Activated naive CD4-positive, alpha-beta T cell treated with anti-CD3 and anti-CD28 coated beads for 36 hours (primary cell): ENCODE measurements around the gene ZBTB46. TPM values are rescaled to one million over a fixed set of nuclear protein-coding genes. Genes with fewer than 3 reads are reported as not detected.
"Not testable (repeated sequence)": the region's sequence is repeated elsewhere in the genome, so short reads cannot be mapped to it uniquely, and the experiment has no call there.

Experiments
- CTCF ChIA-PET: fragments of 350-600 bp; sonication (Branson Sonifier 250); formaldehyde crosslinking; loops from one replicate; lab custom pipeline; 2021; ENCODE audit warnings: antibody characterized with exemption; lab: Charles Lee
- DNase-seq: peaks from one replicate; pipeline ENCODE4 v3.0.0-alpha.2; 2020
- H3K27ac Mint-ChIP-seq: one replicate; pipeline ENCODE4 v1.8.0; 2021; ENCODE audit warnings: mild to moderate bottlenecking, mixed read lengths
- H3K27me3 Mint-ChIP-seq: one replicate; pipeline ENCODE4 v1.8.0; 2021; ENCODE audit warnings: low read depth, mixed read lengths
- H3K36me3 Mint-ChIP-seq: one replicate; pipeline ENCODE4 v1.8.0; 2021; ENCODE audit warnings: low read depth, mixed read lengths
- H3K4me1 Mint-ChIP-seq: one replicate; pipeline ENCODE4 v1.8.0; 2021; ENCODE audit warnings: low read depth, mixed read lengths
- H3K4me3 Mint-ChIP-seq: one replicate; pipeline ENCODE4 v1.8.0; 2021; ENCODE audit warnings: mild to moderate bottlenecking, moderate library complexity, mixed read lengths
- H3K9me3 Mint-ChIP-seq: one replicate; pipeline ENCODE4 v1.8.0; 2021; ENCODE audit warnings: mixed read lengths
- intact Hi-C: fragments of 100-400 bp; cut with micrococcal nuclease; formaldehyde crosslinking; loops from one replicate; pipeline ENCODE4 v1.15.1; 2023
- total RNA-seq, 2 experiments: library from RNA; stranded (reverse); gene quantifications; one replicate each; pipeline ENCODE4 v1.2.3, GENCODE V29; 2021

ZBTB46 gene
- total RNA-seq, 2 experiments from 2014 or later, result 0.17 to 0.20 TPM

DNA sequence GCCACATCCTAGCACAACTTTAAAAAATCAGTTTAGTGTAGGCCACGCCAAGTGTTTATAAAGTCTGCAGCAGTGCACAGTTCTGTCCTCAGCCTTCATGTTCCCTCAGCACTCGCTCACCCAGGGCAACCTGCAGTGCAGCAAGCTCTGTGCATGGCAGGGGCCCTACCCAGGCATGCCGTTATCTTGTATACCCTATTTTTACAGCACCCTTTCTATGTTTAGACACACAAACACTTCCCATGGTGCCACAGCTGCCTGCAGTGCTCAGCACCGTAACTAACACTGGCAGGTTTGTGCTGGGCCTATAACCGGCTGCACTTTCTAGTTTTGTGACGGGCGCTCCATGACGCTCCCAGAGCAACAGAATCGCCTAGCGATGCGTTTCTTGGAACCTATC is 43.8 kb downstream of the ZBTB46 start:
- Mint-ChIP-seq H3K27ac (no peak overlapping the region), H3K36me3 (no peaks in the 10 kb centered on the region), H3K4me3 (no peak overlapping the region), H3K27me3 (no peaks in the 10 kb centered on the region), H3K4me1 (peaks cover 1% of the 10 kb centered on the region), H3K9me3 (no peaks in the 10 kb centered on the region)
- no peak for DNase-seq
- CTCF ChIA-PET, result interaction anchor here (1.3 to 2.0 kb wide), 2 partner anchors 14 to 186 kb away, joined by 5 to 6 read pairs; no protein-coding TSS in a partner anchor
- intact Hi-C loops, result loop anchor here (10.0 kb wide), 1 partner anchor 267 kb away; no protein-coding TSS in a partner anchor

DNA sequence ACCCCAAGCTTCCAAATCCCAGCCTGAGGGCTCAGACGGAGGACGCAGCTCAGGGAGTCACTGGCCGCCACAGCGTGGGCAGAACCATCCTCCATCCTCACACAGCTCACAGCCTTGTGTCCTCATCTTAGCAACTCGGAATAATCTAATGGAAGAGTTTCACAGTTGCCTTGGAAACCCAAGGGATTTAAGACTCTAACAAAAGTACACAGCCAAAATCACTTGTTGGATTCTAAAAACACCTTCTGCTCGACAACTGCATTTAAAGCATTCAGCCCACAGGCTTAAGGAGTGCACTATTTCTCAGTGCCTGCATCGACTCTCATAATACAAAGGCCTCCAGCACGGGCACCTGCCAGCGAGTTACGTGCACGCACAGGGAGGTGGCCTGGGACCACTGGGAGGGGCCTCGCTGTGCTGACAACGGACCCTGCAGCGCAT is 45.4 kb downstream of the ZBTB46 start:
- intact Hi-C loops, result loop anchor here (1.0 to 10.0 kb wide), 3 partner anchors 79 to 269 kb away; no protein-coding TSS in a partner anchor
- Mint-ChIP-seq H3K27ac (no peak overlapping the region), H3K4me3 (no peak overlapping the region), H3K36me3 (no peaks in the 10 kb centered on the region), H3K4me1 (peaks cover 11% of the 10 kb centered on the region), H3K9me3 (no peaks in the 10 kb centered on the region), H3K27me3 (no peaks in the 10 kb centered on the region)
- no peak for DNase-seq
- CTCF ChIA-PET, result interaction anchor here (0.6 to 2.3 kb wide), 14 partner anchors 9 to 333 kb away, joined by 3 to 9 read pairs (median 4); partner anchors contain the start of gene TPD52L2

DNA sequence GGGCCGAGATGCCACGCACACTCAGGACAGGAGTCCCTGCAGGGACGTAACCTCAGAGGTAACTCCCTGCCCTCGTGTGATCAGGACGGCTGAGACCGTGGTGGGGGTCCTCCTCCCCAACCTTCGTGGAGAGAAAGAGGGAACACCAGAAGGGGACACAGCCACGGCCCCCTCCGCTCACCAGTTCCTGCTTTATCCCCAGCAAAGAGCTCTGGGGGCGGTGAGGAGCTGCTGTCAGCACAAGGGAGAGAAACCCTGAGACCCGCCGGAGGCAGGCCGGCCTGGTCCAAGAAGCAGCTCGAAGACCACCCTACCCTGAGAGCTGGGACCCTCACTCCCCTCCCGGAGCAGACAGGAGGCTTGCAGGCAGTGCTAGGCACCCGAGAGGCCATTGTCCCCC is 47.1 kb downstream of the ZBTB46 start:
- H3K27ac Mint-ChIP-seq, result no peak overlapping the region
- no peaks in the 10 kb centered on the region for H3K9me3 Mint-ChIP-seq
- H3K27me3 Mint-ChIP-seq, result no peaks in the 10 kb centered on the region
- no peak overlapping the region for H3K4me3 Mint-ChIP-seq
- H3K36me3 Mint-ChIP-seq, result no peaks in the 10 kb centered on the region
- CTCF ChIA-PET, result interaction anchor here (0.6 to 2.3 kb wide), 3 partner anchors 9 to 343 kb away, joined by 3 to 9 read pairs (median 4); partner anchors contain the start of gene TPD52L2
- H3K4me1 Mint-ChIP-seq, result peaks cover 11% of the 10 kb centered on the region
- intact Hi-C loops, result loop anchor here (5.0 to 10.0 kb wide), 2 partner anchors 247 to 271 kb away; partner anchors contain the start of gene PTK6
- no peak for DNase-seq

DNA sequence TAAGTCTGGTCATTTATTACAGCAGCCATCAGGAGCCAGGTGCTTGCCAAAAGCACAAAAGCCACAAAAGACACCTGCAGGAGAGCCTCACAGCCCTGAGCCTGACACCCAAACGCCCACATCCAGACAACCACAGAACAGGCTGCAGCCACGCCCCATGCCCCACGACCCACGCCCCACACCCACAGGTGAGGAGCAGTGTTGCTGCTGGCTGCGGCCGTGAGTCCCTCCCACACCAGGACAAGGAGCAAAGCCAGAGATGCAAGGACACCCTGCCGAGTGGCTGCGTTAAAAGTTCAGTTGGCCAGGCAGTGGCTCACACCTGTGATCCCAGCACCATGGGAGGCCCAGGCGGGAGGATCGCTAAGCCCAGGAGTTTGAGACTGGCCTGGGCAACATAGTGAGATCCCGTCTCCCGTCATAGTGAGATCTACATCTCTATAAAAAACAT is 48.5 kb downstream of the ZBTB46 start:
- intact Hi-C loops, result loop anchor here (1.0 to 10.0 kb wide), 3 partner anchors 75 to 272 kb away; partner anchors contain the start of genes ARFRP1 and PTK6
- no peaks in the 10 kb centered on the region for H3K9me3 Mint-ChIP-seq
- H3K36me3 Mint-ChIP-seq, result no peaks in the 10 kb centered on the region
- peaks cover 11% of the 10 kb centered on the region for H3K4me1 Mint-ChIP-seq
- no peak overlapping the region for H3K27ac Mint-ChIP-seq
- DNase-seq, result no peak
- CTCF ChIA-PET, result interaction anchor here (1.1 kb wide), 1 partner anchor 11 kb away, joined by 4 read pairs; no protein-coding TSS in a partner anchor
- H3K4me3 Mint-ChIP-seq, result no peak overlapping the region
- H3K27me3 Mint-ChIP-seq, result no peaks in the 10 kb centered on the region

DNA sequence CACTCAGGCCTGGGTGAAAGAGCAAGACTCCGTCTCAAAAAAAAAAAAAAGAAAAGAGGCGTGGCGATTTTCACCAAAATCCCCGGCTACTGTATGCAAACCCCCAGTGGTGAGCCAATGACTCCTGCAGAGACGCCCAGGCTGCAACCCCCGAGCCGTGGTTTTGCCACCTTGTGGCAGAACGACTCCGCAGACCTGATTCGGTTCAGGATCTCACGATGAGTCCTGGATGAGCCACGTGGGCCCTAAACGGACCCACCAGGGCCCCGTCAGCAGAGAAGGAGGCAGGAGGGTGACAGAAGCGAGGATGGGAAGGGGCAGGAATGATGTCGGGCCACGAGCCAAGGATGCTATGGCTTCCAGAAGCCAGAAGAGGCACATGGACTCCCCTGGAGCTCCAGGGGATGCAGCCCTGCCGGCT is 49.0 kb downstream of the ZBTB46 start:
- Mint-ChIP-seq H3K9me3 (no peaks in the 10 kb centered on the region), H3K27ac (no peak overlapping the region), H3K36me3 (no peaks in the 10 kb centered on the region), H3K4me1 (peaks cover 11% of the 10 kb centered on the region), H3K4me3 (no peak overlapping the region), H3K27me3 (no peaks in the 10 kb centered on the region)
- DNase-seq, result peak; percentile 65
- intact Hi-C loops, result loop anchor here (1.0 to 10.0 kb wide), 3 partner anchors 75 to 273 kb away; partner anchors contain the start of genes ARFRP1 and PTK6
- CTCF ChIA-PET, result interaction anchor here (0.9 to 1.0 kb wide), 2 partner anchors 202 to 245 kb away, joined by 3 to 6 read pairs; partner anchors contain the start of gene PTK6

DNA sequence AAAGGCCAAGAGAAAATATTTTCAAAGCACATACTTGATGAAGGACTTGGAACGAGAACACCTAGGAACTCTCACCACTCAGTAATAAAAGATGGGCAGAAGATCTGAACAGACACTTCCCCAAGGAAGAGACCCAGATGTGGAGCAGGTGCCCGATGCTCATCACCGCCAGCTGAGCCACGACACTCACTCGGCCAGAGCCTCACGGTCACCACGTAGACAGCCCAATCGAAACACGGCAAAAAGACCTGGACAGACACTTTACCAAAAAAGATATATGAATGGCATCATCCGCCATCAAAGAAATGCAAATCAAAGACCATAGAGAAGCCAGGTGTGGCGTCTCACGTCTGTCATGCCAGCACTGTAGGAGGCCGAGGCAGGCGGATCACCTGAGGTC is 49.9 kb downstream of the ZBTB46 start:
- H3K27ac Mint-ChIP-seq, result no peak overlapping the region
- CTCF ChIA-PET, result interaction anchor here (0.9 to 1.0 kb wide), 2 partner anchors 201 to 244 kb away, joined by 3 to 6 read pairs; partner anchors contain the start of gene PTK6

DNA sequence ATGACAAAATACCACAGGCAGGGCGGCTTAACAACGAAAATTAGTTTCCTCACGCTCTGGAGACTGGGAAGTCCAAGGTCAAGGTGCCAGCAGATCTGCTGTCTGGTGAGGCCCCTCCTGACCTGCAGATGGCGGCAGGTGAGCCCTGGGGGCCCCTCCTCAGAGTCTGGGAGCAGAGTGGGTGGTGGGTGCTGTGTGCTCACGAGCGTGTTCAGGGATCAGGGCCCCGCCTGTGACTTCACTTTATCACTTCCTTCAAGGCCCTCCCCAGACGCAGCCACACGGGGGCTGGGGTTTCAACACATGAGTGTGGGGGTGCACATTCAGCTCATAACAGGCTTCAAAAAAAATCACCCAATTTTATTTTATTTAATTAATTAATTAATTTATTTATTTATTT is 52.2 kb downstream of the ZBTB46 start:
- Mint-ChIP-seq H3K9me3 (no peaks in the 10 kb centered on the region), H3K36me3 (no peaks in the 10 kb centered on the region), H3K4me1 (peaks cover 12% of the 10 kb centered on the region), H3K27ac (no peak overlapping the region), H3K27me3 (no peaks in the 10 kb centered on the region), H3K4me3 (no peak overlapping the region)
- CTCF ChIA-PET, result no interaction called here
- intact Hi-C loops, result no loop called here
- no peak for DNase-seq

More for the DNA sequence above, 49.9 kb downstream of the ZBTB46 start:
- Mint-ChIP-seq H3K36me3 (no peaks in the 10 kb centered on the region), H3K4me3 (no peak overlapping the region), H3K27me3 (no peaks in the 10 kb centered on the region), H3K4me1 (peaks cover 11% of the 10 kb centered on the region), H3K9me3 (no peaks in the 10 kb centered on the region)
- no peak for DNase-seq
- intact Hi-C loops, result loop anchor here (5.0 to 10.0 kb wide), 2 partner anchors 244 to 274 kb away; partner anchors contain the start of gene PTK6

DNA sequence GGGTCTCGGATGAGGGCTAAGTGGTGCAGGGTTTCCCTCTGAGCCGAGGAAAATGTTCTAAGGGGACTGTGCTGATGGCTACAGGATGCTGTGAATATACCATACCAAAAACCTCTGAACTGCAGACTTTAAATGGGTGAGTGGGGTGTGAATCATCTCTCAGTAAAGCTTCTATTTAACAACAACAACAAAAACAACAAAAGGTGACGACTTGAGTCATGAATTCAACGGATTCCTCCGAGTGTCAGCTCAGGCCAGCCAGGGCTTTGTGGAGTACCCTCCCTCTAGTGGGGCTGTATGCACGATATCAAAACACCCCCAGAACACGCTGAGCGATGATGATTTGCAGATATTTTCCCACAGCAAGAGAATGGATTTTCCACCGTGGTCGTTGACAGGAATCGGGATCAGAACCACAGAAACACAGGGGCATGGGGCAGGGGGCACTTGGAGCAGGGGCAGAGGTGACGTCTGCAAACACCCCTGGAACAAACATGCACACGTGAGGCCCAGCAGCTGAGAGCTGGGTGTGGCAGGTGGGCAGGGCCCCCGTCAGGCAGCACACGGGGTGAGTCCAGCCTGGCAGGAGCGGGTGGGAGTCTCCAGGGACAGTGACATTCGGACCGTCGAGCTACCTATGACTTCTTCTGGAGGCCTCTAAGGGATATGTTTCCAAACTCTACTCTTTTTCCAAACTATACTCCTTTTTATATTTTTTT is 52.9 kb downstream of the ZBTB46 start:
- Mint-ChIP-seq H3K4me1 (peaks cover 12% of the 10 kb centered on the region), H3K9me3 (no peaks in the 10 kb centered on the region), H3K27ac (no peak overlapping the region)

DNA sequence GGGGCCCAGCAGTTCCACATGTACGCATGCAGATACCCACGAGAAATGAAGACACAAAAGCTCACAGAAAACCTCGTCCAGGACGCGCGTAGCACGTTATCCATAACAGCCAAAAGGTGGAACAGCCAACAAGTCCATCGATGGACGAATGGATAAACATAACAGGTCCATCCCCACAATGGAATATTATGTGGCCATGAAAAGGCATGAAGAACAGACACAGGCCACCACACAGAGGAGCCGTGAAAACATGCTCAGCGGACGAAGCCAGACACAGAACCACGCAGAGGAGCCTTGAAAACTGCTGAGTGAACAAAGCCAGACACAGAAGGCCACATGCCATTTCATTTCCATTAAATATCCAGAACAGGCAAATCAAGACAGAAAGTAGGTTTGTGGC is 53.5 kb downstream of the ZBTB46 start:
- no peak for DNase-seq
- Mint-ChIP-seq H3K9me3 (no peaks in the 10 kb centered on the region), H3K36me3 (no peaks in the 10 kb centered on the region), H3K27ac (no peak overlapping the region), H3K4me3 (no peak overlapping the region), H3K4me1 (peaks cover 11% of the 10 kb centered on the region), H3K27me3 (no peaks in the 10 kb centered on the region)
- CTCF ChIA-PET, result interaction anchor here (1.0 kb wide), 1 partner anchor 9 kb away, joined by 3 read pairs; no protein-coding TSS in a partner anchor
- intact Hi-C loops, result no loop called here

More for the DNA sequence above, 52.9 kb downstream of the ZBTB46 start:
- DNase-seq, result no peak
- intact Hi-C loops, result no loop called here
- H3K36me3 Mint-ChIP-seq, result no peaks in the 10 kb centered on the region
- H3K4me3 Mint-ChIP-seq, result no peak overlapping the region
- H3K27me3 Mint-ChIP-seq, result no peaks in the 10 kb centered on the region
- CTCF ChIA-PET, result no interaction called here

DNA sequence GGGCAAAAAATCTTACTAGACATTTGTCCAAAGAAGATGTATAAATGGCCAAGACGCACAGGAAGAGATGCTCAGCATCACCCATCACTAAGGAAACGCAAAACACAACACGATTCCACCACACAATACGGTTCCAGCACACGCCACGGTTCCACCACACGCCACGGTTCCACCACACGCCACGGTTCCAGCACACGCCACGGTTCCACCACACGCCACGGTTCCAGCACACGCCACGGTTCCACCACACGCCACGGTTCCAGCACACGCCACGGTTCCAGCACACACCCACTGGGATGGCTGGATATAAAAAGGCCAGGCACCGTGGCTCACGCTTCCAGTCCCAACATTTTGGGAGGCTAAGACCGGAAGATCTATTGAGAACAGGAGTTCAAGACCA is 54.2 kb downstream of the ZBTB46 start:
- DNase-seq, H3K27ac Mint-ChIP-seq, intact Hi-C loops, H3K4me3 Mint-ChIP-seq, H3K4me1 Mint-ChIP-seq, H3K9me3 Mint-ChIP-seq, H3K27me3 Mint-ChIP-seq, H3K36me3 Mint-ChIP-seq: not testable (repeated sequence)
- CTCF ChIA-PET, result interaction anchor here (1.0 kb wide), 1 partner anchor 9 kb away, joined by 3 read pairs; no protein-coding TSS in a partner anchor

DNA sequence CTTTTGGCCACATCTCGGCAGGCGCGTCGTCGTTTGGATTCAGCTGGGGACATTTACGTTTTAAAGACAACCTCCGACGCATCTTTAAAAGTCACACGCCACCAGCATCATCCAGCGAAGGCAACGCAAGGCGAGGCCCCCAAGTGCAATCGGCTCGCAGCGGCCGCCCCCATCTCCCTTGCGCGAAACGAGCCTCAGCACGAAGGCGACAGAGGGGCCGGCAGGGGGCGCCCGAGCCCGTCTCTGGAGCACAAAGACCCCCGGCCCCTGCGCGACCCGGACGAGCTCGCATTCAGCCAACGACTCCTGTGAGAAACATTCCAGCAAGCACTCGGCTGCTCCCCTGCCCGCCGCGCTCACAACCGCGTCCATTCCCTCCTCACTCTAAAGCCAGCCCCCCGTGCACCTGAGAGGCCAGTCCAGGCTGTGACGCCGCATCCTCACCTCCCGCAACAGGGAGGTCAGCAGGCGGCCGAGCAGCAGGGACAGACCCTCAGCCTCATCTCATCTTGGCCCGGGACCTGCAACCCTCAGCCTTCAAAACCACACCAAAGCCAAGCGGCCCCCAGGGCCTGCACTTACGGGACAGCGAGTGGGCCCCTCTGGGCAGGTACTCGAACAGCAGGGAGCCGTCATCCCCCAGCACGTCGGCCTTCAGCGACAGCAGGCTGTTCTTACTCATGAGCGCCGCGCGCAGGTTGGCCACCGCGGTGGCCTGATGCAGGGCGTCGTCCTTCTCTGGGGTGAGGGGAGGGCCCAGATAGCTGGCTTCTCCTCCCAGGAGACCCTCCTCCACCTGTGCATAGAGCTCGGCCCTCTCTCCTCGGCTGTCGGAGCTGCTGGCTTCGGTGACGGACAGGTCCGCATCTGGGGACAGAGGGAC is 55.7 kb downstream of the ZBTB46 start:
- H3K4me3 Mint-ChIP-seq, result no peak overlapping the region
- H3K36me3 Mint-ChIP-seq, result no peaks in the 10 kb centered on the region
- peaks cover 1% of the 10 kb centered on the region for H3K4me1 Mint-ChIP-seq
- no peaks in the 10 kb centered on the region for H3K9me3 Mint-ChIP-seq
- intact Hi-C loops, result no loop called here
- CTCF ChIA-PET, result interaction anchor here (0.6 to 1.3 kb wide), 4 partner anchors 9 to 285 kb away, joined by 3 to 4 read pairs (median 3); no protein-coding TSS in a partner anchor
- no peak for DNase-seq
- no peak overlapping the region for H3K27ac Mint-ChIP-seq
- H3K27me3 Mint-ChIP-seq, result no peaks in the 10 kb centered on the region
